Amniotic stem cell (primary cell): Measurements from ENCODE around the gene MORC3.
"Not testable (repeated sequence)": the region's sequence is repeated elsewhere in the genome, so short reads cannot be mapped to it uniquely, and the experiment has no call there.

ENCODE experiments used
- DNase-seq: peaks from one replicate; lab custom pipeline; 2025; lab: John Stamatoyannopoulos, UW

MORC3 gene

GRCh38 chr21:36325373-36326010 is 5.5 kb downstream of the MORC3 start:
- DNase-seq = no peak

GRCh38 chr21:36330904-36331303 is 10.9 kb downstream of the MORC3 start:
- no peak for DNase-seq

GRCh38 chr21:36337099-36337509 is 17.1 kb downstream of the MORC3 start:
- DNase-seq = no peak

- no peak for DNase-seq
These were observed 19.0 kb downstream of the MORC3 start for GRCh38 chr21:36338975-36339374.

GRCh38 chr21:36342581-36342980 is 22.6 kb downstream of the MORC3 start:
- not testable (repeated sequence) for DNase-seq

- DNase-seq = no peak
These were observed 24.9 kb downstream of the MORC3 start for GRCh38 chr21:36344931-36345330.

GRCh38 chr21:36347278-36347961 is 27.4 kb downstream of the MORC3 start:
- DNase-seq = no peak

GRCh38 chr21:36347962-36348328 is 27.9 kb downstream of the MORC3 start:
- DNase-seq = no peak

GRCh38 chr21:36349315-36349714 is 29.3 kb downstream of the MORC3 start:
- DNase-seq = no peak

- DNase-seq = no peak
These were observed 30.4 kb downstream of the MORC3 start for GRCh38 chr21:36350282-36350910.

GRCh38 chr21:36354918-36355680 is 35.1 kb downstream of the MORC3 start:
- DNase-seq = no peak

GRCh38 chr21:36355868-36356267 is 35.9 kb downstream of the MORC3 start:
- no peak for DNase-seq

- DNase-seq = no peak
These were observed 39.2 kb downstream of the MORC3 start for GRCh38 chr21:36359185-36359584.

GRCh38 chr21:36369064-36369685 is 49.2 kb downstream of the MORC3 start:
- DNase-seq = no peak

GRCh38 chr21:36375994-36376393 is 56.0 kb downstream of the MORC3 start:
- no peak for DNase-seq

GRCh38 chr21:36377391-36377842 is 57.4 kb downstream of the MORC3 start:
- no peak for DNase-seq

GRCh38 chr21:36379251-36379650 is 59.3 kb downstream of the MORC3 start:
- no peak for DNase-seq

GRCh38 chr21:36381841-36382589 is 62.0 kb downstream of the MORC3 start:
- DNase-seq = no peak

GRCh38 chr21:36382722-36383121 is 62.7 kb downstream of the MORC3 start:
- not testable (repeated sequence) for DNase-seq

- no peak for DNase-seq
These were observed 64.9 kb downstream of the MORC3 start for GRCh38 chr21:36384885-36385232.

GRCh38 chr21:36385233-36386030 is 65.4 kb downstream of the MORC3 start, which contains the start of gene CHAF1B:
Gene CHAF1B, plus strand, starts transcription at chr21:36385392. Its CDS starts 745 bp downstream, at chr21:36386137.
- DNase-seq = peak; percentile 40
